ENCODE measurements around the gene MED15. TPM values are rescaled to one million over a fixed set of nuclear protein-coding genes. Genes with fewer than 3 reads are reported as not detected.

The MED15 gene
- total and polyA plus RNA-seq, 2 of the 8 experiments (the other 6 are each of a cell fraction or from before 2014, with no cell fraction given): 28.3 to 57.1 TPM

DNA sequence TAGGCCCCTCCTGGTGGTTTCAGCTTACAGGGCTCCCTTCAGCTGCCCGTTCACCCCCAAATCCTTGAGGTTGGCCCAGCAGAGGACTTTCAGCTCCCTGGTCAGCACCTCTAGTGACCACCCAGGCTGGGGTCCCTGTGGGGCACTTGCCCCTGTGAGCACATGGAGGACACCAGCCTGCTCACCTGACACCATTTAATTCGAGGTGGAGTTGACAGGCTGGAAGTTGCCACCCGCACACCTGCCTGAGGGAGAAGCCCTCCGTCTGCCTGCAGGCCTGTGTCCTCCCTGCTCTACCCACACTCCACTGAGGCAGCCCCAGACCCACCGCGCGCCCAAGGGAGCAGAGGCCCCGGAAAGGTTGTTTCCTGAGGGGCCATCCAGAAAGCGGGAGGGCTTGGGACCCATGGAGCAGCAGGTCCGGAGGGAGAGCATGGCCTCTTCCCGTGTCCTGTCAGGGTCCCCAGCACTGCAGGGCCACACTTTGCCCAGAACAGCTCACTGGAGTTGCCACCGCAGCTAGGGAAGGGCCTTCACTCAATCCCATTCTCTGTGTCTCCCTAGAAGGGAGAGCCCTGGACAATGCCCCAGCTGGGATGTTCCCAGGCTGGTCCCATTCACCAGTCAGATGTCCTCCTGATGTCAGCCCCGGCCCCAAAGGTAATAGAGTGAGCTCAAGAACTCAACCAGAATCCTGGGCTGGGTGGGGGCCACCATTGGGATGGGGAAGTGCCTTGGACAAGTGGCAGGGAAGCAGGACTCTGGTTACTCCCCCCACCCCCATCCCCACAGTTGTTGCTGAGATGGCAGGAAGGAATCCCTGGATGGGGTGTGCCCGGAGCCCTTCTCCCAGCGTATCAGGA is 82.4 kb downstream of the MED15 start:
- Histone ChIP-seq H4K8ac (ENCODE audit: extremely low read depth, insufficient read depth, low read length) (no peak overlapping the region), H3K4me2 (ENCODE audit: insufficient read depth in 1 of 2, low read depth in 2 of 2, low read length in 2 of 2) (no peak overlapping the region), H3K9me3 (ENCODE audit: insufficient read depth in 2 of 2, low read depth in 1 of 2, low read length in 1 of 2) (no peaks in the 10 kb centered on the region), H3K18ac (ENCODE audit: extremely low read depth, low read length) (no peak overlapping the region), H3K9ac (replicated peaks in 1 of 4; ENCODE audit: extremely low read depth in 1 of 4, low read depth in 3 of 4, low read length in 3 of 4) (no peak overlapping the region), H4K5ac (ENCODE audit: insufficient read length, low read depth, low read length) (no peak overlapping the region), H3K79me2 (ENCODE audit: control insufficient read depth in 1 of 2, insufficient read depth in 2 of 2, low read length in 2 of 2) (no peaks in the 10 kb centered on the region), H3K4me1 (replicated peaks in 1 of 4; ENCODE audit: control insufficient read depth in 3 of 4, insufficient read depth in 4 of 4, low read length in 3 of 4) (peaks cover 0 to 6% (median 4%) of the 10 kb centered on the region in 4 experiments; a peak in 4 of 7 replicates), H2AK5ac (ENCODE audit: low read depth, low read length) (no peak overlapping the region), H3K23ac (ENCODE audit: insufficient read length) (no peak overlapping the region), H3K36me3 (ENCODE audit: control insufficient read depth in 2 of 4, insufficient read depth in 4 of 4, low read length in 3 of 4) (peaks cover 6 to 14% (median 9%) of the 10 kb centered on the region in 4 experiments; a peak in 6 of 8 replicates), H3K14ac (ENCODE audit: insufficient read length) (no peak overlapping the region), H2BK20ac (ENCODE audit: low read length) (no peak overlapping the region), H3K27me3 (replicated peaks in 1 of 4; ENCODE audit: control insufficient read depth in 3 of 4, extremely low read depth in 1 of 4, insufficient read depth in 3 of 4, low read length in 3 of 4) (no peaks in the 10 kb centered on the region), H3K23me2 (ENCODE audit: low read depth, low read length) (no peaks in the 10 kb centered on the region), H3K79me1 (ENCODE audit: low read depth, low read length) (no peaks in the 10 kb centered on the region), H2AFZ (ENCODE audit: low read length) (no peak overlapping the region), H2BK12ac (ENCODE audit: low read depth, low read length) (no peak overlapping the region), H3K56ac (replicated peaks; ENCODE audit: insufficient read length, low read depth, low read length) (no peak overlapping the region), H2BK15ac (ENCODE audit: low read length) (no peak overlapping the region), H3K4me3 (ENCODE audit: extremely low read depth in 1 of 4, insufficient read depth in 2 of 4, low read depth in 3 of 4, low read length in 4 of 4) (no peak overlapping the region), H3K4ac (replicated peaks; ENCODE audit: insufficient read length, low read depth, low read length) (no peak overlapping the region), H3K27ac (ENCODE audit: low read depth, low read length) (no peak overlapping the region), H2BK5ac (ENCODE audit: low read depth, low read length) (no peak overlapping the region), H2BK120ac (replicated peaks; ENCODE audit: low read depth, low read length) (no peak overlapping the region), H4K20me1 (replicated peaks in 1 of 2; ENCODE audit: control insufficient read depth in 1 of 2, insufficient read depth in 2 of 2, low read length in 2 of 2) (peaks cover 0 to 9% of the 10 kb centered on the region in 2 experiments), H4K91ac (replicated peaks; ENCODE audit: insufficient read length, low read length) (peak overlapping the region; percentile 27)
- ChIA-PET CTCF (ENCODE audit: partially characterized antibody) (interaction anchor here (0.6 to 26.7 kb wide), 8 partner anchors 10 to 78 kb away, joined by 3 to 366 read pairs (median 4); no protein-coding TSS in a partner anchor), POLR2A (ENCODE audit: partially characterized antibody) (no interaction called here)
- 84% methylated on average over 15 of the region's 15 CpGs; no CpG with 5 or more reads in 1 of the 2 experiments for WGBS, 2 experiments (ENCODE audit: extremely low coverage in 1 of 2, insufficient coverage in 1 of 2, insufficient read length in 1 of 2, insufficient replicate concordance in 2 of 2, low coverage in 1 of 2, low lambda C conversion rate in 2 of 2, missing lambda C conversion rate in 1 of 2)
- FAIRE-seq: no peak
- peak in 1 of 2 experiments; percentile 52 for DNase-seq (ENCODE audit: low read depth in 1 of 2, low spot score in 2 of 2)
- no peak for TF ChIP-seq TEAD4 (IDR thresholded peaks at IDR 0.05; ENCODE audit: low read depth, low read length)
- TF ChIP-seq FOSL1 (IDR thresholded peaks at IDR 0.05; ENCODE audit: insufficient read depth, low read depth, low read length): no peak
- TF ChIP-seq, protein P1, sequence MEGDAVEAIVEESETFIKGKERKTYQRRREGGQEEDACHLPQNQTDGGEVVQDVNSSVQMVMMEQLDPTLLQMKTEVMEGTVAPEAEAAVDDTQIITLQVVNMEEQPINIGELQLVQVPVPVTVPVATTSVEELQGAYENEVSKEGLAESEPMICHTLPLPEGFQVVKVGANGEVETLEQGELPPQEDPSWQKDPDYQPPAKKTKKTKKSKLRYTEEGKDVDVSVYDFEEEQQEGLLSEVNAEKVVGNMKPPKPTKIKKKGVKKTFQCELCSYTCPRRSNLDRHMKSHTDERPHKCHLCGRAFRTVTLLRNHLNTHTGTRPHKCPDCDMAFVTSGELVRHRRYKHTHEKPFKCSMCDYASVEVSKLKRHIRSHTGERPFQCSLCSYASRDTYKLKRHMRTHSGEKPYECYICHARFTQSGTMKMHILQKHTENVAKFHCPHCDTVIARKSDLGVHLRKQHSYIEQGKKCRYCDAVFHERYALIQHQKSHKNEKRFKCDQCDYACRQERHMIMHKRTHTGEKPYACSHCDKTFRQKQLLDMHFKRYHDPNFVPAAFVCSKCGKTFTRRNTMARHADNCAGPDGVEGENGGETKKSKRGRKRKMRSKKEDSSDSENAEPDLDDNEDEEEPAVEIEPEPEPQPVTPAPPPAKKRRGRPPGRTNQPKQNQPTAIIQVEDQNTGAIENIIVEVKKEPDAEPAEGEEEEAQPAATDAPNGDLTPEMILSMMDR (IDR thresholded peaks at IDR 0.05; ENCODE audit: control extremely low read depth in 1 of 3, insufficient read depth in 1 of 3, low read depth in 1 of 3, low read length in 3 of 3): peak; percentile 17 to 44 (median 29); a peak in 3 of 4 replicates
- no peak for TF ChIP-seq TCF12 (IDR thresholded peaks at IDR 0.05; ENCODE audit: low read depth, low read length)

Measured in H1 (cell line).